Fibroblast of mammary gland (primary cell): ENCODE data around the gene HDC.

Experiments
- DNase-seq: peaks from one replicate; pipeline ENCODE4 v3.0.0-alpha.2; 2010; ENCODE audit warnings: low read depth
- H3K4me3 ChIP-seq: 2 replicates; pipeline ENCODE4 v1.5.1; 2011; ENCODE audit warnings: low read depth, mild to moderate bottlenecking, low read length, moderate library complexity; ENCODE audit not compliant: control insufficient read depth
- TF ChIP-seq, protein P1 (sequence below): conservative IDR thresholded peaks from 2 replicates; pipeline ENCODE4 v1.5.1; 2011; ENCODE audit warnings: low read depth, low read length, inconsistent platforms; ENCODE audit not compliant: control insufficient read depth, insufficient read depth

The HDC gene

DNA sequence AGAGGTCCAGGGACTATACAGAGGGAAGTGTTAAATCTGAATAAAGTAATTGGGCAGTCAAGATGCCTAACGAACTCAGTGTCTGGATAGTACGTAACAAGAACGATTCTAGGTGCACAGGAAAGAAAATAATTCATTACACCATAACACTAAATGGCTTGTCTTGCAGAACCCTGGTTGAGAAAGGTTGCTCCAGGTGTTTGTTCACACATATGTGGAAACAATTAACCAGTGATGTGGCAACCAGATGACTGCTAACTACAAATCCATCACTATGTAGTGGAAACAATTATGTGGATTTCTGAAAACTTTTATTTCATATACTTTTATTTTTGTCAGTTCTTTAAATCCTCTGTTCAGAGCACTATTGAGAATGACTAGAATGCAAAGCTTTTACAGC is 10.4 kb upstream of the HDC start:
- no peak for DNase-seq
- TF ChIP-seq, protein P1, sequence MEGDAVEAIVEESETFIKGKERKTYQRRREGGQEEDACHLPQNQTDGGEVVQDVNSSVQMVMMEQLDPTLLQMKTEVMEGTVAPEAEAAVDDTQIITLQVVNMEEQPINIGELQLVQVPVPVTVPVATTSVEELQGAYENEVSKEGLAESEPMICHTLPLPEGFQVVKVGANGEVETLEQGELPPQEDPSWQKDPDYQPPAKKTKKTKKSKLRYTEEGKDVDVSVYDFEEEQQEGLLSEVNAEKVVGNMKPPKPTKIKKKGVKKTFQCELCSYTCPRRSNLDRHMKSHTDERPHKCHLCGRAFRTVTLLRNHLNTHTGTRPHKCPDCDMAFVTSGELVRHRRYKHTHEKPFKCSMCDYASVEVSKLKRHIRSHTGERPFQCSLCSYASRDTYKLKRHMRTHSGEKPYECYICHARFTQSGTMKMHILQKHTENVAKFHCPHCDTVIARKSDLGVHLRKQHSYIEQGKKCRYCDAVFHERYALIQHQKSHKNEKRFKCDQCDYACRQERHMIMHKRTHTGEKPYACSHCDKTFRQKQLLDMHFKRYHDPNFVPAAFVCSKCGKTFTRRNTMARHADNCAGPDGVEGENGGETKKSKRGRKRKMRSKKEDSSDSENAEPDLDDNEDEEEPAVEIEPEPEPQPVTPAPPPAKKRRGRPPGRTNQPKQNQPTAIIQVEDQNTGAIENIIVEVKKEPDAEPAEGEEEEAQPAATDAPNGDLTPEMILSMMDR: no peak
- no peak overlapping the region for H3K4me3 ChIP-seq

DNA sequence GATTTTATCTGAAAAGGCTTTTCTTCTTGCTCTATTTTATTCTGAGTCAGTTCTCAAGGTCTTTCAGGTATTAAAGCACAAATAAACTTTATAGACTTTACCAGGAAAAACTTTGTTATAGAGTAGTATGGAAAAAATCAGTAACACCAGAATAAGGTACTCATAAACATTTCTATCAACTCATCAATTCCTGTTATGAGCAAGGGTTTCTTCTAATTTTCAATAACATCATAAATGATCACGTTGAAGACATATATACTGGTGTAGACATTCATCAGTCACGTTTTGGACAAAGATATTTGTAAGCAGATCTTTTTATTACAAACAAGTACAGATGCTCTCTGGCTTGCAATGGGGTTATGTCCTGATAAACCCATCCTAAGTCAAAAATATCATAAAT is 9.6 kb upstream of the HDC start:
- DNase-seq: no peak
- H3K4me3 ChIP-seq: no peak overlapping the region
- TF ChIP-seq, protein P1: no peak

DNA sequence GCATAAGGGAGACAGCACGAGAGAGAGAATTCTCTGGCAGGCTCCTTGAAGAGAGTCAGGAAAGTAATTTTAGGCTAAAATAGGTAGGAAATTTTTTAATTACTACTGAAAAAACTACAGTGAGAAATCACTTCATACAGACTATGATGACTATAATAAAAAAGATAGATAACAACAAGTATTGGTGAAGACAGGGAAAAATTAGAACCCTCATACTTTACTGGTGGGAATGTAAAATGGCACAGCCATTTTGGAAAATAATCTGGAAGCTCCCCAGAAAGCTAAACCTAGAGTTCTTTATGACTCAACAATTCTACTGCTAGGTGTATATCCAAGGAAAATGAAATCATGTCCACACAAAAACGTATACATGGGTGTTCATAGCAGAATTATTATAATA is 2.1 kb upstream of the HDC start:
- H3K4me3 ChIP-seq: no peak overlapping the region
- TF ChIP-seq, protein P1: no peak
- DNase-seq: no peak

DNA sequence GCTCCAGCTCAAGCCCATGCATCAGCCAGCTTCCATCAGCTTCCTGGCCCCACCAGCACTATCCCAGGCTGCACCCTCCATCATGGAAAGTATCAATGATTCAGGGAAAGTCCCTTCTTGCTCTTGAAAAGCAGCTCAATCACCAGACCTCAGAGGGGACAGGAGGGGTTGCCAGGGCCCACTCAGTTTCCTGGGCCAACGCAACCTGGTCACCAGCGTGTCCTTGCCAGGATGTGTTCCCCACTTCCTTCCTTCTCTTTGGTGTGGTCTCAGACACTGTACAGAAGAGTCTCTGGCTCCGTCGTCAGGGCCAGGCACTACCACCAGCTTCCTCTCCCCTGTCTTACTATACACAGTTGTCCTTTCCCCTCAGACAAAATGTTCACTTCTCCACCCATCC is 3.0 kb downstream of the HDC start:
- DNase-seq: no peak
- H3K4me3 ChIP-seq: no peak overlapping the region
- TF ChIP-seq, protein P1: no peak

DNA sequence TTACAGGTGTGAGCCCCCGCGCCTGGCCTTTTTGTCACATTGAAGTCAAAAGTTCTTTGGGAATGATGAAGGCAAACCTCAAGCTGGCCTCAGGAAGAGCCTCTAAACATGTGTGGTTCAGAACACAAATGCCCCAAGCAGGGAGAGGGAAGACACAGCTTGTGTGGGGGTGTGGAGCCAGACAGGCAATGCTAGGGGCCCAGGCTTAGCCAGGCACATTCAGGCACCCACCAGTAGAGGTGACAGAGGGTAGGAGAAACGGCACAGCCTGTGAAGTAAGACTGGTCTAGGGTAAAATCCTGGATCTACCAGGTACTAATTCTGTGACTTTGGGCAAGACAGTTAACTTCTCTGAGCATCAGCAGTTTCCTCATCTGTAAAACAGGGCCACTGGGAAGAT is 3.5 kb downstream of the HDC start:
- no peak for DNase-seq
- TF ChIP-seq, protein P1: no peak

DNA sequence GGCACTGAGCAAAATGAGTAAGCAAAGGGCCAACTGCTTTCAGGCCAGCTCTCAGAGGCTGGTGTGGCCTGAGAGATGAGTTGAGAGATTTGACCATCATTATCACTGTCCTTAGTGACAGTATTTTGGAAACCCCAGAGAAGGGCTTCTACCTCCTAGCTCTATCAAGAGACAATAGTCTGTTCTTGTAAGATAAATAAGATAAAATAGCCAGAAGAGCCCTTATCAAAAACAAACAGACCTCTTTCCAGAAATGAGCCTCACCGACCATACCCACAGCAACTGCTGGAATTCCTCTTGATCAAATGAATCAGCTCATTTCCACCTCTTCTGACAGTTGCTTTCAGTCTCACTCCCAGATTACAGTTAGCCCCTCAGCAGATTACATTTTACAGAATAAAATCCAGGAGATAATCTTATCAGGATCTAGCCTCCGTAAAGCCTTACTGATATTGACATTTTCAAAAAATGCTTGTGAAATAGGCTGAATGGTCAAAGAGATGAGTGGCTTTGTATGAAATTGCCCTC is 4.5 kb downstream of the HDC start:
- DNase-seq: no peak
- TF ChIP-seq, protein P1: no peak
- H3K4me3 ChIP-seq: no peak overlapping the region

More for the DNA sequence above, 3.5 kb downstream of the HDC start:
- no peak overlapping the region for H3K4me3 ChIP-seq

DNA sequence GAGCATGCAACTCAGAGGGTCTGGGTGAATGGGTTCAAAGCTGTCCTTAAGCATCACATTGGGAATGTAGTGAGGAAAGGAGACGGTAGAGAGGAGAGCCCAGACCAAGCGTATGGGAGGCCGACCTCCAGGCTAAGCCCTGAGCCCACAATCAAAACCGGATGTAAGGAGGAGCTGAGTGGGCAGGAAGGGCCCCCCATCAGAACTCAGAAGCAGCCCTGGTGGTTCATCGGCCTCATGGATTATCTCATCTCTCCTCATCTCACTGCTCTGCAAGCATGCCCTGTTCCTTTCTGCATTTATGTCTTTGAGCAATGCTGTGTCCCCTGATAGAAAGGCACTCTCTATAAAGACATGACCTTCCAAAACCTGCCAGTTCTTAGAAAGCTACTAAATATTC is 6.2 kb downstream of the HDC start:
- no peak overlapping the region for H3K4me3 ChIP-seq
- TF ChIP-seq, protein P1: no peak
- DNase-seq: no peak
